HG02571 (cell line): ENCODE results near the gene TTLL1.
"Not testable (repeated sequence)": the region's sequence is repeated elsewhere in the genome, so short reads cannot be mapped to it uniquely, and the experiment has no call there.

Experiments used
- ATAC-seq: cut with Tn5 transposase; IDR thresholded peaks from one replicate; pipeline ENCODE4 v1.9.1; 2021; ENCODE audit warnings: mild to moderate bottlenecking, moderate library complexity; ENCODE audit not compliant: unreplicated experiment

Gene TTLL1

DNA sequence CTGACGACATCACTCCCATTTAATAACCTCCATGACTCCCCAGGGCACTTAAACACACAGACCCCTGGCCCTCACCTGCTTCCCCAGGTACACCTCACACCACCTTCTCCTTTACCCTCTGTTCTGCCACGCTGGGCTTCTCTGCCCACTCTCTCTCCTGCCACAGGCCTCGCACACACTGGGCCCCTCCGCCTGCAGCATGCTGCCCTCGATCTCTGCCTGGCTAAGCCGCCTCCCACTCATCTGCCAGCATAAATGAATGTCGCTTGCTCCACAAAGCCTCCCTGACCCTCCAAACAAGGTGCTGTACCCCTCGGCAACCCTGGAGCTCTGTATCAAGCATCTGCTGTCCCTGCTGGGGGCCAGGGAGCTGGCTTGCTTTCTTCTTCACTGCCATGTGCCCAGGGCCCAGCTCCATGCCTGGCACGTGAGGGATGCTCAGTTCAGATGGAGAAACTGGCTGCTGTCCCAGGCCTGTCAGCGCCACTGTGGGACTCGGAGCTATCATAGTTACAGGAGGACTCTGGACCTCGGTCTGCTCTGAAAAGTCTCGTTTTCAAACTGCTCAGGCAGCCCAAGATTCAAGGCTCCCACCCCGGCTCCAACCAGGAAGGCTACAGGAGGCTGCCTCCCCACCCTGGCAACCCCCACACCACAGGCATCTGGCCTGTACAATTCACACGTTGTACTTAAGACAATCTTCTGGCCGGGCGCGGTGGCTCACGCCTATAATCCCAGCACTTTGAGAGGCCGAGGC lies 11.9 kb downstream of the TTLL1 start:
- no peak for ATAC-seq

DNA sequence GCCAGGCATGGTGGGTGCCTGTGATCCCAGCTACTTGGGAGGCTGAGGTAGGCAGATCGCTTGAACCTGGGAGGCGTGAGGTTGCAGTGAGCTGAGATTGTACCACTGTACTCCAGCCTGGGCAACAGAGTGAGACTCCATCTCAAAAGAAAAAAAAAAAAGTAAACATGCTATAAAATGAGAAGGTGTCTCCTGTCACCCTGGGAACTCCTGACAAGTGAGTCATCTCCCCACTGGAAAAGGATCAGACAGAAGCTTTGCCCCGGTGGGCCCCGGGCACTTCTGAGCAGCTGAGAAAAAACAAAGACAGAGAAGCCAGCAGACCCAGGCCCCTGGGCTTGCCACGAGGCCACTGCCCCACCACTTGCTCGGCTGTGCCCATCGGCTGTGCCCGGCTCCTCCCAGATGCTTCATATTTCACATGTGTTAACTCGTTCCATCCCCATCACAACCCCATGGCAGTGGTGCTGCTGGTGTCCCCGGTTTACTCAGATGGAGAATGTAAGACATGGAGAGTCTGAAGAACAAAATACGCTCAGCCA lies 22.3 kb downstream of the TTLL1 start:
- no peak for ATAC-seq

DNA sequence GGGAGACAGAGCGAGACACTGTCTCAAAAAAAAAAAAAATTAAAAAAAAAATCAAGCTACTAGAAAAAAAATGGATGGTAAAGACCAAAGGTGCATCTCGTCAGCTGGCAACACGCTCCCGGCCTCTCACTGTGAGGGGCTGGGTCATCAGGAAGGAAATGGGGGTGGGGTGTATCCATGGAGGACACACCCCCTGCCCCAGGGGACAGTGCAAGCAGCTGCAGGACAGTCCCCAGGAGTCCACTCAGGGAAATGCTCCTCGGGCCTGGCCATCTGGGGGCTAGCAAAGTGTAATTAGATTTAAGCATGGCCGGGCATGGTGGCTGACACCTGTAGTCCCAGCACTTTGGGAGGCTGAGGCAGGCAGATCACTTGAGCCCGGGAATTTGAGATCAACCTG lies 23.1 kb downstream of the TTLL1 start:
- no peak for ATAC-seq

DNA sequence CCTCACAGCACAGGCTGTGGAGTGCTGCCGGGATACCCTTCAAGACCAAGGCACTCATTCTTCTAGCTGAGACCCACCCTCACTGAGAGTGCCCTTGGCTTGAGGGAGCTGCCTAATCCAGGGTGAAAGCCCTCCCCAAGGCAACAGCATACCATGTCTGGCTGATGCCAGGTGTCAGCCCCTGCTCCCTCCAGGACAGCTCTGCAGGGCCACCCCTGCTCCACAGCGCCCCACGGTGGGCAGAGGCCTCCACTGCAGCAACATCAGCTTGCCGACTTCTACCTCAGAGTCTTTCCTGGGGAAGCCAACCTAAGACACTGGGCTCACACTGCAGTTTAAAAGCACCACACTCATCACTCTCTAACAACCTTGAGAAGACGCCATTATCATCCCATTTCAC lies 29.0 kb downstream of the TTLL1 start:
- ATAC-seq: no peak

DNA sequence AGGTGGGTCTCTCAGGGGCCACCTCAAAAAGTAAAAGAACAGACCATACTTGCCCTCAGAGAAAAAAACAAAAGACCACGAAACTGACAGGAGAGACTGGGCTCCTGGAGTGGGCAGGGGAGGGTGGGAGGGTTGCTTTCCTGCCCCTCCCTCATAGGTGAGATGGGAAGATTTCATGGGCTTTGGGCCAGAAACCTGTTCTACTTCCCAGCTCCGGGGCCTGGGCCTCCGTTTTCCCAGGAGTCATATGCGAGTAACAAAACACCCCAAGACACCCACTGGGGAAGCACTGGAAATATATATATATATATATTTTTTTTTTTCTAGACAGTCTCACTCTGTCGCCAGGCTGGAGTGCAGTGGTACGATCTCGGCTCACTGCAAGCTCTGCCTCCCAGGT lies 31.6 kb downstream of the TTLL1 start:
- ATAC-seq: no peak

DNA sequence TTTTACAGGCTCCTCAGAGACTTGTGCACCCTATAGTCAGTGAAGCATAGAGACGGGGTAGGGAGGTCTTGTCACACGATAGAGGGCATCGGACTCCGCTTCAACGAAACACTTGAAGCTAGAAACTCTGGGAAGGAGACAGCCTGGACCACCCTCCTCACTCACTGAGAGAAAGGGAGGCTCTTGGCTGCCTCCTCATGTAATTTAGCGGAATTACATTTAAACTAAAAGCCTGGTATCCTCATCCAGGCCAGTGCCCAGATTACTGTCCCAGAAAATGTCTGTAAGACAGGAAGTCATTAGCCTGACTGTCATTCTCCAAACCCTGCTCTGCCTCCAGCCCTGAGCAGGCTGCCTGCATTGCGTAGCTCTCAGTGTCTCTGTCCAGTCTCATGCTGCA lies 36.0 kb downstream of the TTLL1 start:
- no peak for ATAC-seq

DNA sequence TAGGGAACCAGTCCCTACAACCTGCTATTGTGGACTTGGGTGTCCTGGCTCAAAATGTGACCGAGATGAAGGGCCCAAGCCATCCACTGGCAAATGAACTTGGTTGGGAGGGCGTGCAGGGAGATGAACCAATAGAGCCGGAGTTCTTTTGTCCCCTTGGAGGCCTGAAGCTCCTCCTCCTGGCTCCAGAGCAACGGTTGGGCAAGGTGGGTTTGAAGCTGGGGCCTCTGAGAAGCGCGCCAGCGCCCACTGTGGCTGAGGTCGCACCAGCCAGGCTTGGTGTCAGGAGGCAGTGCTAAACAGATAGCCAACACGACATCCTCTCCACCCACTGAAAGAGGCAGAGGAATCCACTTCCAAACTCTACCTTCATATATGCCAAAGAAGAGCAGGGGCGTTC lies 38.2 kb downstream of the TTLL1 start:
- ATAC-seq: no peak

DNA sequence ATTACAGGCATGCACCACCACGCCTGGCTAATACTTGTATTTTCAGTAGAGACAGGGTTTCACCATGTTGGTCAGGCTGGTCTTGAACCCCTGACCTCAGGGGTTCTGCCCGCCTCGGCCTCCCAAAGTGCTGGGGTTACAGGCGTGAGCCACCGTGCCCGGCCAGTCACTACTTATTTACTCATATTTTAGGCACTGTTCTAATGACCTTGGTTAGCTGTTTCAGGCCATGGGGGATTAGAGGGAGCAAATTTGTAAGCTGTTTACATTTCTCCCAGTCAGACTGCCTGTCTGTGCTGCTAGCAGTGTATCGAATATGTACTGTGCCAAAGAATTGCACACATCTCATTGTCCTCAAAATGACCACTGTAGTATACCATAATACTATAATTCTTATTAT lies 41.6 kb downstream of the TTLL1 start:
- ATAC-seq: no peak

DNA sequence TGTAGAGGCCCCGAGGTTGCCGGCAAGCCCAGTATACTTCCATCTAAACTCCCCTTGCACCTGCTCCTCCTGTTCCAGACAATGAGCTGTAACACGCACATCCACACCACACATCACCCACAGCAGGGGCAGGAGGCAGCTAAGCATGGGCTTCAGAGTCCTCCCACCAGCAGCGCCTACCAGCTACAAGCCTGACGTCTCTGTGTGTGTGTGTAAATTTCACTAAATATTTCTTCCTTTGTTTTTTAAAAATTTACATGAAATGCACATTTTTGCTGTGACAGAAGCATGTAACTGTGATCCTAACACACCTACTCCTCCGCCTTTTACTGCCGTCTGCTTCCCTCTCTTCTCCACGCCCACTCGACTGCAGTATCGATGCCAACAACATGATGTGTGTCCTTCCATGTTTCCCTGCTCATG lies 44.9 kb downstream of the TTLL1 start:
- no peak for ATAC-seq

DNA sequence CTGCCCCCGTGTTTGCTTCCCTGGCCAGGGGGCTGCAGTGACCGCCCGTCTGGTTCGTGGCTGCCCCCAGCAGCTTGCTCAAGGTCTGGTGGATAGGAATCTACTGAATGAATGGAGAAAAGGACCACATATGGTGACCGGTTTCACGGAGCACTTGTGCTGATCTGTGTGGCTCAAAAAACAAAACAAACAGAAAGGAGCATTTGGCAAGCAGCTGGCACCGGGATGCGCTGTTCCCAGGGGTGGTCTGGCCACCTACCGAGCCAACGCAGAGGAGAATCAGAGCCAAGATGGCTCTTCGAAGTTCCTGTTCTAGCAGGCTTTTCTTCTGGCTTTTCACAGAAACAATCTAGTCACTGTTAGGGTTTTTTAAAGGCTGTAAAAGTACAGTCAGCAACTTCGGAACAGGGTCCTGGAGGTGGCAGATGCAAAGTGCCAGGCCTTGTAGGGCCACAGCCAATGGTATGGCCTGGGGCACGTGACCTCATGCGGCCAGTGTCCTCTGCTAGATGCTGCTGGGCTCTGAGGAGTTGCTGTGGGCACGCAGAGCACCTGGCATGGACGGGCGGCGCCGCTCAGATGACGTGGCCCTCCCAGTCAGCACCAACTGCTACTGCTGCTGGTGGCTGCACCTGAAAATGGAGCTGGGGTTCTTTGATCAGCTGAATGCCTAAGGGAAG lies 47.0 kb downstream of the TTLL1 start:
- ATAC-seq: no peak

DNA sequence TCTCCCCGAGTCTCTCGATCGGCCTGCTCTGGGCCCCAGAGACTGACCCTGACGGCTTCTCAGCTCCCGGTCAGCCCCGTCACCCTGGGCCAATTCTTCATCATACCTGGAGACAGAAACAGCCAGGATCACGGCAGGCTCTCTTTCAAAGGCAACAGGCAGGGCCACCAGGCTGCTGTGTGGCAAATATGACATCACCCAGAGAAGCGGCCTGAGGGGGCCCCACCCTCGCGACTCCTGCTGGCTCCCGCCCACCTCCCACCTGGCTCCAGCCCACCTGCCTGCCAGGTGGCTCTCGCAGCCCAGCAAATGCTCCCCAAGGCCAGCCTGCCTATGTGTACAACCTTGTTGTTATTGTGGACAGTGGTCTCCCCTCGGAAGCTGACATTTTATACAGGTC lies 49.4 kb downstream of the TTLL1 start:
- no peak for ATAC-seq

DNA sequence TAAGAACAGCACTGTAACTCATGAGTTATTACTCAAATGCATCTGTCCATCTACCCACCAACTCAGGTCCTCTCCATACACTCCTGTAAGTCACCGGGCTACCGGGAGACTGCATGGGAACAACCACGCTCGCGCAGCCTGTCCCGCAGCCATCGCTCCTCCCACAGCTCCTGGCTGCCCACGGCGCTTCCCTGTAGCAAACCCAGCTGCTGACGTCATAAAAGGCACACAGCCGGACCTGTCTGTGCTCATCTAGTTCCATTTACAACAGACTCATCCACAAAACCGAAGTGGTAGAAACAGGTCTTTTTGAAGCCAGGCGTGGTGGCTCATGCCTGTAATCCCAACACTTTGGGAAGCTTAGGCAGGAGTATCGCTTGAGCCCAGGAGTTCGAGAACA lies 50.9 kb downstream of the TTLL1 start:
- ATAC-seq: no peak

DNA sequence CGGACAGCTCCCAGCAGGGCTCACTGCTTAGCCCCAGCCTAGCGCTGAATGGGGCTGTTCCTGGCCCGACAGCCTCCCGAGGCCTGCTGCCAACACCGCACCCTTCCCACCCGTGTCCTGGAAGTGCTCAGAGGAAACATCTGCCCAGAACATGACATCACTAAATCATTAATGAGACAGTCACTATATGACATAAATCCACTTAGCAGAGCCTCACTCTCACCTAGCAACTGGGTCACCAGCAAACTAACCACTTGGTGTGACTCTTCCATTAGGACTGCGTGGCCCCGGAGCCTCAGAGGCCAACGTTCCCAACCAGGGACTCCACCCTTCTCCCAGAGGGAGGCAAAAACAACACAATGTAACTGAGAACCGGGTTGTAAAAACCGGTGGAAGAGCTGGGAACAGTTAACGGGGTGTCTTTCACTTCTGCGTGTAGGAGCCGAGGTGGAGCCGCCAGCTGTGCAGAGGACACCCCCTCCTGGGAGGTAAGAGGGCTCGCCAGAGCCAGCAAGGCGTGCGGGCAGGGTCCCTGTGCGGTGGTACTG lies 52.8 kb downstream of the TTLL1 start:
- ATAC-seq: no peak

DNA sequence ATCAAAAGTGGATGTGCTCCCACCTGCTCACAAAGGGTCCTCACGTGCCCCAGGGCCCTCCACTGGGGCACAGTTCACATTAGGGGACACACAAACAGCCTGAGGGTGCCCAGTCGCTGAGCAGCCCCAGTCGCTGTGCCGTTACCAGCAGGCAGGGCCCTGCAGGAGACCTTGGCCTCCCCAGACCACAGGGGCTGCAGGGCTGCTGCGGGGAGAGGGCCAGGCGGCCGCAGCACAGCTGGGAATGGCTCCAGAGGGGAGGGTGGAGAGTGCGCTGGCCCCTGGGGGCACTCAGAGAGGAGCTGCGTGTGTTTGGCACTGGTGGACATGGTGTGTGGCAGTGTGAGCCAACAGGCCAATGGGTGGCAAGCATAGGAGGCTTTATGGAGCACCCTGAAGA lies 53.9 kb downstream of the TTLL1 start:
- no peak for ATAC-seq

DNA sequence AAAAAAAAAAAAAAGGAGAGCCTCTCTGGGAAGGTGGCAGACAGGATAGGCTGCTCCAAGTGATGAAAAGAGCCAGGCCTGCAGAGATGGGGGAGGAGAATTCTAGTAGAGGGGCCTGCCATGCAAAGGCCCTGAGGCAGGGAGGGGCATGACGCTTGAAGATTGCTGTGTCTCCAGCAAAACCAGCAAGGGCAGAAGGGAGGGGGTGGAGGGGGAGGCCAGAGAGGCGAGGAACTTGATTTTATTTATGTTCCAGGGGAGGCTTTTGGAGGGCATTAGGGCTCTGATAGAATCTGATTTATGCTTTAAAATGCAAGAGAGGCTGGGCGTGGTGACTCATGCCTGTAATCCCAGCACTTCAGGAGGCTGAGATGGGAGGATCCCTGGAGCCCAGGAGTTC lies 57.6 kb downstream of the TTLL1 start:
- no peak for ATAC-seq

DNA sequence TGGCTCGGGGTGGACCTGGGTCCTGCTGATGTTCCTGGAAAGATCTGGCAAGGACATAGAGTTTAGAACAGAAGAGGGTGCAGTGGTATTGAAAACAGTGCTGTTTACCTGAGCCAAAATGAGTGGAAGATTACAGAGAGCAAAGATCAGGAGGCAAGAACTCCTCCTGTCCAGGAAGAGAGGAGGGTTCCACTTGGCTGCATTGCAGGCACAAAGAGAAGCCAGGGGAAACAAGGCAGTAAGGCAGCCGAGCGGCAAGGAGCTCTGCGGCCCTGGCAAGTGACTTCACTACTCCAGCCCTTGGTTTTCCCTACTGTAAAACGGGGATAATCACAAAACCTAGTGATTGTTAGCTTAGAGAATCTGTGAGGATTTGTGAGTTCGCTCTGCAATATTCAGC lies 70.6 kb downstream of the TTLL1 start:
- ATAC-seq: no peak

DNA sequence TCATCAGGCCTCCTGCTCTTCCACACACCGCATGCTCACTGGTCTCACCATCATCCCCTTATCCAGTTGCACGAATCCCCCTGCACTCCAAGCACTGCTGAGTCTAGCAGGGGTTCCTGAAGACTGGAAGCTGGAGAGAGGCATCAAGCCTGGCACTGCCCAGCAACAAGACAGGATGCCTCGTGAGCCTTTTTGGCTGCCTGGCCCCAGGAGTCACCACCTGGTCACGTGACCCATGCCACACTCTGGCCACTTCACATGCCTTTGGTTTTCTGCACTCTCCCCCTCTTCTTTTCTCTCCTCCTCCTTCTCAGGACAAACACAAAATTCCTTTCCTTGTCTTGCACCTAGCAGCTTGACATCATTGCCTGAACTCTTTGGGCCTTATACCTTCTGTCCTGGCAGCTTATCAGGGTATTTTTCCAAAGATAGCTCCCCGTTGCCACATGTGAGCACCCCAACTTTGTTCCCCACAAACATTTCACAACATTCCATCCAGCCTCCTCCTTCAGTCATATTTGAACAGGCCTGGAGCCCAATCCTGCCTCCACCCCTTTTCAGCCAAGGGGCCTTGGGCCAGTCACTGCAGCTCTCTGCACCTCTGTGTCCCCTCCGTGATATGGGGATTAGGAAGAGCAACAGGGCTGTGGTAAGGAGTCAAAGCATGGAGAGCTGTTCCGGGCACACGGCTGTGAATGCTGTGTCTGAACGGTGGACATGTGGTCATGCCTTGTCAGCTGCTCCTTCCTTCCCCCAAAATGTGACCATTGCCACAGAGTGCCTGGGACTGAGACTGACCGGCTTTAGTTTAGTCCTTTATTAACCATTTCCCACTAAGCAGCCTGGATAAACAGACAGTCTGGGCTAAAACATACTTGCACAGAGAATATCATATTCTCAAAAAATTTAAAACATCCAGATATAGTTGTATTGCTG lies 71.4 kb downstream of the TTLL1 start:
- ATAC-seq: no peak

DNA sequence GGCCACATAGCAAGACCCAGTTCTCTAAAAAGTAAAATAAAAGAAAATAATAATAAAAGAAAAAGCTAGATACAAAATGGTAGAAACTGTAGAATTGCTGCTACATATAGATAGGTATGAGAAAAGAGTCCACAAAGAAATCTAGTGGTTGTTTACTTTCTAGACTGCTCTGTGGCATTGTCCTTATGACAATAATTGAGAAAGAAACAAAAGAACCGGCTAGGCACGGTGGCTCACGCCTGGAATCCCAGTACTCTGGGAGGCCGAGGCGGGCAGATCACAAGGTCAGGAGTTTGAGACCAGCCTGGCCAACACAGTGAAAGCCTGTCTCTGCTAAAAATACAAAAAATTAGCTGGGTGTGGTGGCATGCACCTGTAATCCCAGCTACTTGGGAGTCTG lies 73.0 kb downstream of the TTLL1 start:
- ATAC-seq: not testable (repeated sequence)

DNA sequence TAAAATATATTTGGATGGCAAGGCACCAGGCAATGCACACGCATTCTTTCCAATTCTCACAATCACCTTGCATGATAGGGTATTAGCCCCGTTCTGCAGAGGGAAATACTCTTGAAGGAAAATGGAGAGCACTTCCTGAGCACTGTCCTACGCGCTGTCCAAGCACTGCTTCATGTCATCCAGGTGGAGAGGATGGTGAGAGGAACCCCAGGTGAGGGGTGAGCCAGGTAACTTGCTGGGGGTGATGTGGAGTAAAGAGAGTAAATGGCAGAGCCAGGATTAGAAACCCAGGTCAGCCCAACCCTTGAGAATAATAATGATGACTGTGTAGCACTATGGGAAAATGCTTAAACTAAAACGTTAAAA lies 73.5 kb downstream of the TTLL1 start:
- no peak for ATAC-seq

DNA sequence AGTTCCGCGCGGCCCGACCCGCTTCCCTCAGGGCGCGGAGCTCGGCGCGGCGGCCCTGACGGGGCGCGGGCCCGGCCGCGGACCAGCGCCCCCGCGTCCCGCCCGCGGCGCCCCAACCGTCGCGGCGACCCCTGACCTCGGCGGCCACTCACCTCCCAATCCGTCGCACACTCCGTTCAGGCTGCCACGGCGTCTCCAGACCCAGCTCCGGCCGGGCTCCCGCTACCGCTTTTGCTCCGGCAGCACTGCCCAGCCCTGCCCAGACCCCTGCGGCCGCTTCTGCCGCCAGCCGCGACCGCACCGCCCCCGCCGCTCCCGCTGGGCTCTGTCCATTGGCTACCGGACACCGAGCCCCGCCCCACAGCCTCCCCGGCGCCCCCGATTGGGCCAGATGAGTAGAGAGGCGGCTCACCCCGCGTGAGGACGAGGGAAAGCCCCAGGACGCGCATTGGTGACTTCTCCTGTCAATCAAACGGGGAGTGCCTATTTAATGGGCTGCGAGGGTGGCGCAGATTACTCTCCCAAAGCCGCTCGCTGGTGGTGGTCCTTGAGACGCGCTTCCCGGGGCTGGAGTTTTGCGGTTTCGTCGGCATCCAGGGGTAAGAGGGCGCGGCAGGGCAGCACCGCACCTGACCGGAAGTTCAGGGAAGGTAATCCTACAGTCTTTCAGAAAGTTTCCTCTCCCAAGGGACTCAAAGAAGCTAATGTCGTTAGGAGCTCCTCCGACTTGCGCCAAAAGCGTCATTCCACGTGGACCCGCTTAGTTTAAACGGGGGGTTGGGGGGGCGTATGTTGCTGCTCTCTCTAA lies 74.1 kb downstream of the TTLL1 start, which contains the start of gene PACSIN2:
Gene PACSIN2, minus strand, starts transcription at position 281 of the 808 bp plus-strand sequence. CDS start 103,069 bp downstream, outside the sequence.
- peak; percentile 95 for ATAC-seq
